Measurements from ENCODE around the gene RHBDL3. TPM values are rescaled to one million over a fixed set of nuclear protein-coding genes. Genes with fewer than 3 reads are reported as not detected.

RHBDL3 gene
- total RNA-seq, 3 donors from 2014 or later (not counting 1 experiment from before 2014, with no cell fraction given), result 0.14 to 0.21 TPM; not detected in 1

- Mint-ChIP-seq H3K4me1 (peaks cover 0 to 6% of the 10 kb centered on the region in 2 donors), H3K36me3 (no peaks in the 10 kb centered on the region), H3K9me3 (no peaks in the 10 kb centered on the region), H3K27ac (no peak overlapping the region), H3K27me3 (ENCODE audit: low read depth in 2 of 2) (peaks cover 0 to 5% of the 10 kb centered on the region in 2 donors), H3K4me3 (no peak overlapping the region)
- Histone ChIP-seq H3K27me3 (ENCODE audit: control insufficient read depth, insufficient read depth, low read length) (no peaks in the 10 kb centered on the region), H3K27ac (ENCODE audit: low read length) (no peak overlapping the region), H3K9me3 (ENCODE audit: control insufficient read depth, insufficient read depth, low read length) (no peaks in the 10 kb centered on the region), H3K4me1 (ENCODE audit: control insufficient read depth, insufficient read depth, low read length) (no peaks in the 10 kb centered on the region), H3K4me3 (ENCODE audit: low read length) (no peak overlapping the region), H3K36me3 (ENCODE audit: control insufficient read depth, insufficient read depth, low read length) (no peaks in the 10 kb centered on the region)
- 91% methylated on average over 9 of the region's 9 CpGs for WGBS (ENCODE audit: insufficient coverage)
- ATAC-seq (no peak), DNase-seq (no peak)
- intact Hi-C loops (cut with micrococcal nuclease), result no loop called here
- TF ChIP-seq CTCF (IDR thresholded peaks at IDR 0.05), result no peak
Observed at GRCh38 chr17:32281011-32281451, 15.4 kb downstream of the RHBDL3 start.

GRCh38 chr17:32283745-32284201 lies 18.1 kb downstream of the RHBDL3 start:
- 65% methylated on average over 16 of the region's 20 CpGs for WGBS (ENCODE audit: insufficient coverage)
- Mint-ChIP-seq H3K27ac (no peak overlapping the region), H3K36me3 (no peaks in the 10 kb centered on the region), H3K4me1 (peaks cover 0 to 6% of the 10 kb centered on the region in 2 donors), H3K9me3 (no peaks in the 10 kb centered on the region), H3K4me3 (no peak overlapping the region), H3K27me3 (ENCODE audit: low read depth in 2 of 2) (peaks cover 0 to 4% of the 10 kb centered on the region in 2 donors)
- ATAC-seq, result no peak
- no peak for DNase-seq
- no peaks in the 10 kb centered on the region for H3K9me3 ChIP-seq (ENCODE audit: control insufficient read depth, insufficient read depth, low read length)
- TF ChIP-seq CTCF (IDR thresholded peaks at IDR 0.05), result no peak
- no peak overlapping the region for H3K4me3 ChIP-seq (ENCODE audit: low read length)
- H3K27ac ChIP-seq (ENCODE audit: low read length), result no peak overlapping the region
- H3K36me3 ChIP-seq (ENCODE audit: control insufficient read depth, insufficient read depth, low read length), result no peaks in the 10 kb centered on the region
- peaks cover 4% of the 10 kb centered on the region for H3K4me1 ChIP-seq (ENCODE audit: control insufficient read depth, insufficient read depth, low read length)
- no peaks in the 10 kb centered on the region for H3K27me3 ChIP-seq (ENCODE audit: control insufficient read depth, insufficient read depth, low read length)
- intact Hi-C loops (cut with micrococcal nuclease), result no loop called here

GRCh38 chr17:32285306-32285705 lies 19.7 kb downstream of the RHBDL3 start:
- Histone ChIP-seq H3K36me3 (ENCODE audit: control insufficient read depth, insufficient read depth, low read length) (no peaks in the 10 kb centered on the region), H3K4me1 (ENCODE audit: control insufficient read depth, insufficient read depth, low read length) (peaks cover 5% of the 10 kb centered on the region), H3K27me3 (ENCODE audit: control insufficient read depth, insufficient read depth, low read length) (no peaks in the 10 kb centered on the region), H3K27ac (ENCODE audit: low read length) (no peak overlapping the region), H3K9me3 (ENCODE audit: control insufficient read depth, insufficient read depth, low read length) (no peaks in the 10 kb centered on the region), H3K4me3 (ENCODE audit: low read length) (no peak overlapping the region)
- Mint-ChIP-seq H3K36me3 (no peaks in the 10 kb centered on the region), H3K9me3 (no peaks in the 10 kb centered on the region), H3K27me3 (ENCODE audit: low read depth in 2 of 2) (peaks cover 0 to 4% of the 10 kb centered on the region in 2 donors), H3K27ac (no peak overlapping the region), H3K4me1 (peaks cover 0 to 6% of the 10 kb centered on the region in 2 donors), H3K4me3 (no peak overlapping the region)
- TF ChIP-seq CTCF (IDR thresholded peaks at IDR 0.05), result no peak
- intact Hi-C loops (cut with micrococcal nuclease), result no loop called here
- 78% methylated on average over 8 of the region's 8 CpGs for WGBS (ENCODE audit: insufficient coverage)
- ATAC-seq (no peak), DNase-seq (no peak)

Data from natural killer cell (primary cell).